Right lobe of liver (tissue), 6 donors: ENCODE results near the gene GPX7. TPM values are rescaled to one million over a fixed set of nuclear protein-coding genes. Genes with fewer than 3 reads are reported as not detected.

Experiments
- ATAC-seq, 4 donors: fragments of 200-7000 bp; cut with Tn5 transposase; one replicate each; pipeline ENCODE4 v1.9.1; 2020; ENCODE audit warnings: mild to moderate bottlenecking in 4 of 4, moderate library complexity in 4 of 4
- DNase-seq, 3 donors: peaks; one replicate each; pipeline ENCODE4 v3.0.0-alpha.2; 2020
- H3K27ac ChIP-seq, 3 donors: fragments of 200-600 bp; one replicate each; pipeline ENCODE4 v1.8.0; 2022
- H3K27me3 ChIP-seq, 2 donors: fragments of 200-600 bp; one replicate each; pipeline ENCODE4 v1.8.0; 2022
- H3K36me3 ChIP-seq, 4 donors: fragments of 200-600 bp; sonication (generic) in 1 of 4; one replicate each; pipeline versions ENCODE4 v1.5.1 to v1.8.0; 2017 to 2022; ENCODE audit warnings: control low read depth in 1 of 4
- H3K4me1 ChIP-seq, 4 donors: fragments of 200-600 bp; sonication (generic) in 1 of 4; one replicate each; pipeline versions ENCODE4 v1.5.1 to v1.8.0; 2017 to 2022; ENCODE audit warnings: control low read depth in 1 of 4
- H3K4me3 ChIP-seq, 3 donors: fragments of 200-600 bp; one replicate each; pipeline ENCODE4 v1.8.0; 2022
- H3K9me3 ChIP-seq, 4 donors: fragments of 200-600 bp; sonication (generic) in 1 of 4; one replicate each; pipeline versions ENCODE4 v1.5.1 to v1.8.0; 2017 to 2022; ENCODE audit warnings: control low read depth in 1 of 4
- CTCF ChIP-seq, 4 donors: fragments of 200-600 bp in 3 of 4; fragments of 450-650 bp in 1 of 4; IDR thresholded peaks; one replicate each; pipeline versions ENCODE4 v1.5.1 to v1.8.0; 2016 to 2022; ENCODE audit warnings: antibody characterized with exemption in 4 of 4, mild to moderate bottlenecking in 2 of 4
- POLR2A ChIP-seq: fragments of 450-650 bp; IDR thresholded peaks from one replicate; pipeline ENCODE4 v1.6.1; 2017; ENCODE audit warnings: antibody characterized with exemption, mild to moderate bottlenecking
- WGBS: methylation state at CpG from one replicate; pipeline ENCODE4 v1.1.6; 2018; ENCODE audit warnings: low coverage, low lambda C conversion rate; ENCODE audit not compliant: insufficient coverage; ENCODE audit errors: missing lambda C conversion rate; 5-methylcytosine and 5-hydroxymethylcytosine counted together
- intact Hi-C, 2 donors: fragments of 100-400 bp; cut with DNase I; formaldehyde crosslinking; loops; one replicate each; pipeline versions ENCODE4 v1.11.2 to v1.14.1; 2022
- total RNA-seq, 6 experiments: library from RNA; depleted of rRNA in 2 of 6; stranded (reverse); fragments of >200 nt in 2 of 6; fragmentation: NEBNext Ultra II Directional in 3 of 6; extraction: Animal tissue kit (Norgen Biotek cat#: 25700) in 3 of 6; gene quantifications; one replicate each; pipeline versions ENCODE4 v1.1.0 to v1.2.4, GENCODE V29; 2016 to 2023
- donor health status: DM: no; HTN: yes; CAD: no.
- donor health status: DM: no; HTN: no; CAD: no.
- donor health status: DM: no; HTN: no; CAD: no.
- donor health status: DM: no; HTN: yes; CAD: no.
- donor health status: DM: no; HTN: yes; CAD: no.

GPX7 gene
- total RNA-seq, 6 experiments from 2014 or later: 1.6 to 4.3 (median 2.7) TPM

GRCh38 chr1:52562766-52563165 lies 39.4 kb upstream of the GPX7 start:
- TF ChIP-seq POLR2A (no peak), CTCF (IDR thresholded peaks at IDR 0.05) (no peak)
- ATAC-seq: no peak
- DNase-seq: no peak
- Histone ChIP-seq H3K27me3 (no peaks in the 10 kb centered on the region), H3K4me1 (no peaks in the 10 kb centered on the region), H3K27ac (no peak overlapping the region), H3K9me3 (no peaks in the 10 kb centered on the region), H3K4me3 (no peak overlapping the region), H3K36me3 (no peaks in the 10 kb centered on the region)
- 81% methylated on average over 3 of the region's 3 CpGs for WGBS
- intact Hi-C loops: no loop called here

GRCh38 chr1:52567943-52568342 lies 34.2 kb upstream of the GPX7 start:
- Histone ChIP-seq H3K27me3 (no peaks in the 10 kb centered on the region), H3K9me3 (no peaks in the 10 kb centered on the region), H3K36me3 (no peaks in the 10 kb centered on the region), H3K27ac (no peak overlapping the region), H3K4me3 (no peak overlapping the region), H3K4me1 (no peaks in the 10 kb centered on the region)
- ATAC-seq (peak in 1 of 4 donors; percentile 20), DNase-seq (no peak)
- no peak for TF ChIP-seq POLR2A
- TF ChIP-seq CTCF (IDR thresholded peaks at IDR 0.05): no peak
- intact Hi-C loops: no loop called here
- WGBS: 67% methylated on average over 4 of the region's 5 CpGs

GRCh38 chr1:52569449-52570210 lies 32.5 kb upstream of the GPX7 start:
- 36% methylated on average over 5 of the region's 7 CpGs for WGBS
- no peak for DNase-seq

GRCh38 chr1:52571783-52572182 lies 30.4 kb upstream of the GPX7 start:
- WGBS: 90% methylated on average over 1 of the region's 1 CpG
- no peaks in the 10 kb centered on the region for H3K9me3 ChIP-seq
- H3K36me3 ChIP-seq: no peaks in the 10 kb centered on the region
- no peaks in the 10 kb centered on the region for H3K4me1 ChIP-seq
- no peak for ATAC-seq
- H3K27me3 ChIP-seq: no peaks in the 10 kb centered on the region
- intact Hi-C loops: no loop called here
- no peak overlapping the region for H3K4me3 ChIP-seq
- TF ChIP-seq CTCF (IDR thresholded peaks at IDR 0.05) (no peak), POLR2A (no peak)
- DNase-seq: no peak
- no peak overlapping the region for H3K27ac ChIP-seq

More at GRCh38 chr1:52569449-52570210, 32.5 kb upstream of the GPX7 start:
- peak; percentile 59 to 82 (median 80) for ATAC-seq
- H3K4me1 ChIP-seq: no peaks in the 10 kb centered on the region
- intact Hi-C loops: no loop called here
- H3K4me3 ChIP-seq: no peak overlapping the region
- no peak for TF ChIP-seq CTCF (IDR thresholded peaks at IDR 0.05)
- TF ChIP-seq POLR2A: no peak
- no peaks in the 10 kb centered on the region for H3K27me3 ChIP-seq
- H3K36me3 ChIP-seq: no peaks in the 10 kb centered on the region
- no peaks in the 10 kb centered on the region for H3K9me3 ChIP-seq
- no peak overlapping the region for H3K27ac ChIP-seq
